Spleen (tissue), 7 donors: ENCODE measurements around the gene PTBP3.

Source experiments
- CTCF ChIP-seq, 11 experiments: fragments of 200-600 bp in 7 of 11; fragments of 450-650 bp in 4 of 11; sonication (generic) in 4 of 11; IDR thresholded peaks in 8 of 11; conservative IDR thresholded peaks in 3 of 11; 1 replicate in 7 of 11; 2 replicates in 4 of 11; pipeline versions ENCODE4 v1.4.0 to v1.8.0; 2016 to 2021; ENCODE audit warnings: antibody characterized with exemption in 11 of 11, inconsistent platforms in 4 of 11, mild to moderate bottlenecking in 1 of 11
- POLR2A ChIP-seq, 3 donors: fragments of 450-650 bp; IDR thresholded peaks; one replicate each; pipeline ENCODE4 v1.5.1; 2017; ENCODE audit warnings: antibody characterized with exemption in 3 of 3, mild to moderate bottlenecking in 1 of 3
- POLR2AphosphoS5 ChIP-seq, 3 donors: sonication (generic); formaldehyde crosslinking; IDR thresholded peaks; one replicate each; pipeline ENCODE4 v1.5.1; 2017; ENCODE audit warnings: antibody characterized with exemption in 3 of 3
- donor health status: DM: no; HTN: no; CAD: no; lungs with moderate emphysema.
- donor health status: DM: no; HTN: no; CAD: no.
- donor health status: DM: no; HTN: no; CAD: no.

- TF ChIP-seq POLR2A (IDR thresholded peaks at IDR 0.05): no peak
- TF ChIP-seq POLR2AphosphoS5 (IDR thresholded peaks at IDR 0.05): no peak
- TF ChIP-seq CTCF (IDR thresholded peaks at IDR 0.05 in 8 of 11, conservative IDR thresholded peaks at IDR 0.05 in 3 of 11): no peak
These were observed 94.1 kb downstream of the PTBP3 start for GRCh38 chr9:112239284-112239683.
